Muscle layer of colon (tissue), 2 donors: Measurements from ENCODE around the gene JKAMP.
"Not testable (repeated sequence)": the region's sequence is repeated elsewhere in the genome, so short reads cannot be mapped to it uniquely, and the experiment has no call there.

Source experiments
- H3K27ac ChIP-seq: one replicate; pipeline ENCODE4 v1.7.0; 2013; ENCODE audit warnings: low read depth, mild to moderate bottlenecking, low read length, moderate library complexity
- H3K27me3 ChIP-seq, 2 donors: one replicate each; pipeline ENCODE4 v1.7.0; 2013; ENCODE audit warnings: low read length in 2 of 2, mild to moderate bottlenecking in 2 of 2; ENCODE audit not compliant: insufficient read depth in 2 of 2, control insufficient read depth in 1 of 2
- H3K36me3 ChIP-seq: one replicate; pipeline ENCODE4 v1.7.0; 2013; ENCODE audit warnings: mild to moderate bottlenecking, low read length; ENCODE audit not compliant: insufficient read depth
- H3K4me1 ChIP-seq: one replicate; pipeline ENCODE4 v1.7.0; 2013; ENCODE audit warnings: mild to moderate bottlenecking, low read length; ENCODE audit not compliant: insufficient read depth
- H3K4me3 ChIP-seq, 2 donors: one replicate each; pipeline ENCODE4 v1.7.0; 2013; ENCODE audit warnings: low read length in 2 of 2, low read depth in 1 of 2, mild to moderate bottlenecking in 1 of 2, moderate library complexity in 1 of 2
- H3K9ac ChIP-seq: one replicate; pipeline ENCODE4 v1.7.0; 2013; ENCODE audit warnings: low read length
- H3K9me3 ChIP-seq: one replicate; pipeline ENCODE4 v1.7.0; 2013; ENCODE audit warnings: mild to moderate bottlenecking, low read length
- donor health status: abdominal sarcoma.
- donor health status: Adenocarcinoma of cecum.

Gene JKAMP, protein sequence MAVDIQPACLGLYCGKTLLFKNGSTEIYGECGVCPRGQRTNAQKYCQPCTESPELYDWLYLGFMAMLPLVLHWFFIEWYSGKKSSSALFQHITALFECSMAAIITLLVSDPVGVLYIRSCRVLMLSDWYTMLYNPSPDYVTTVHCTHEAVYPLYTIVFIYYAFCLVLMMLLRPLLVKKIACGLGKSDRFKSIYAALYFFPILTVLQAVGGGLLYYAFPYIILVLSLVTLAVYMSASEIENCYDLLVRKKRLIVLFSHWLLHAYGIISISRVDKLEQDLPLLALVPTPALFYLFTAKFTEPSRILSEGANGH

DNA sequence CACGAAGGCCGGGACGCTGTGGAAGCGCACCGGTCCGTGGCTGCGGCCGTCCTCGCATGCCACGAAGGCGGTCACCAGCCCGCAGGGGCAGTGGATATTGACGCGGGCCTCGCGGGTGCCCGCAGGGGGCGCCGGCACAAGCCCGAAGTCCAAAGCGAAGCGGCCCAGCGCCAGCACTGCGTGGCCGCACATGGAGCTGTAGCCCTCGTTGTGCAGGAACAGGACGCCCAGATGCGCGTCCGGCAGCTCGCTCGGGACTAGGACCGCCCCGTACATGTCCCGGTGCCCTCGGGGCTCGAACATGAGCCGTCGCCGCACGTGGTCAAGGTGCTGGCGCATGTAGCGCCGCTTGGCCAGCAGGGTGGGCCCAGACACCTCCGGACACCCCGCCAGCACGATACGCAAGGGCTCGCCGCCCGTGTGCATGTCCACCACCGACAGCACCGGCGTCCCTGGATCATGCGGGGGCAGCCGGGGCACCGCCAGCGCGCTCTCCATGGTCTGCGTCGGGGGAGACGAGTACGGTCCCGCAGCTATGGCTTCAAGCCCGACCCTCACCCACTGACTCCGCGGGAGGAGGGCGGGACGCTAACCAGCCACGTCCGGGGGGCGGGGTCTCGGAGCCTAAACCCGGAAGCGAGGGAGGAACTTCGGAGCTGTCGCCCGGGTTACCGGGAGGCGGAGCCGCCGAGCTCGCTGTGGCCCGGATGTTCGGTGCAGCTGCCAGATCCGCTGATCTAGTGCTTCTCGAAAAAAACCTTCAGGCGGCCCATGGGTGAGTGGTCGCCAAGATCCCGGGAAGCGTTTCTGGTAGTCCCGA lies at the start of gene JKAMP, which contains the start of gene L3HYPDH:
Gene JKAMP (plus strand): TSS at position 699 of the 820 bp plus-strand sequence. CDS start 73 bp downstream, at position 772.
Gene L3HYPDH (minus strand): TSS at position 590 of the 820 bp plus-strand sequence. CDS start 92 bp downstream, at position 498.
- Histone ChIP-seq H3K9me3 (no peaks in the 10 kb centered on the region), H3K4me1 (peaks cover 44% of the 10 kb centered on the region), H3K27ac (peak within 1 kb of the TSS; percentile 85), H3K4me3 (peak within 1 kb of the TSS; percentile 85 to 96), H3K36me3 (peaks cover 6% of the 10 kb centered on the region), H3K9ac (peak within 1 kb of the TSS; percentile 76), H3K27me3 (no peaks in the 10 kb centered on the region)

DNA sequence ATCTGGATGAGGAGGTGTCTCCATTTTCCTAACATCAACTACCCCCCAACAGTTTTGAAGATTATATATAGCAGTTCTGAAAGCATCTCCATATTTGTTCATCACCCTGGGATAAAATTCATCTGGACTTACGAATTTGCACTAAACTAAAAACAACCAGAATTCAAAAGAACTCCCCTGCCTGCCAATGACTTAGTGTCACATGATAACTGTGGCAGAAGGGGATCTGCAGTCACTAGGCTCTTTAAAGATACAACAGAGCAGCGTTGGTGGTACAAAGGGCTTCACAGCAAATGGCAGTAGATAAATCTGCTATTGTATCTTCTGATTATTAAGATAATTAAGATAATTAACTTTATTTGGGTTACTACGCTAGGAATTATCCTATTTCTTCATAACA lies 49.2 kb upstream of the JKAMP start:
- no peak overlapping the region for H3K4me3 ChIP-seq
- H3K9me3 ChIP-seq = no peaks in the 10 kb centered on the region
- H3K27ac ChIP-seq = no peak overlapping the region
- no peak overlapping the region for H3K9ac ChIP-seq
- H3K36me3 ChIP-seq = no peaks in the 10 kb centered on the region
- peaks cover 5% of the 10 kb centered on the region for H3K4me1 ChIP-seq
- no peaks in the 10 kb centered on the region for H3K27me3 ChIP-seq

DNA sequence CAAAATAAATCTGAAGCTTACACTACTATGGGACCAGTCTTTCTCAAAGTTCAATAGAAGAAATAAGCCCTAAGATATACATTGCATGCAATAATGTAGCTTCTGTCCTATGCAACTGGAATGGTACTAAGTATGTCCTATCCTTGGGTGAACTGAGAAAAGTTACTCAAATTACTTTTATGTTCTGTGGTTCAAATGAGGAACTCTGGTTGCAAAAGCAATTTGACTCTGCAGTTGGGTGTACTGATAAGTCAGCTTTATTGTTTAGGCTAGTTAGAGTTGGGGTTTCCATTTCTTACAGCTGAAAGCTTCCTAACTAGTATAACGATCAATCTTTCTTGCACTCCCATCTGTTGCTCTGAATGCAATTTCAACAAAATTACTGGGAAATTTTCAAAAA lies 48.3 kb upstream of the JKAMP start:
- Histone ChIP-seq H3K27ac (no peak overlapping the region), H3K36me3 (no peaks in the 10 kb centered on the region), H3K9ac (no peak overlapping the region), H3K27me3 (no peaks in the 10 kb centered on the region), H3K4me1 (peaks cover 3% of the 10 kb centered on the region), H3K4me3 (no peak overlapping the region), H3K9me3 (no peaks in the 10 kb centered on the region)

DNA sequence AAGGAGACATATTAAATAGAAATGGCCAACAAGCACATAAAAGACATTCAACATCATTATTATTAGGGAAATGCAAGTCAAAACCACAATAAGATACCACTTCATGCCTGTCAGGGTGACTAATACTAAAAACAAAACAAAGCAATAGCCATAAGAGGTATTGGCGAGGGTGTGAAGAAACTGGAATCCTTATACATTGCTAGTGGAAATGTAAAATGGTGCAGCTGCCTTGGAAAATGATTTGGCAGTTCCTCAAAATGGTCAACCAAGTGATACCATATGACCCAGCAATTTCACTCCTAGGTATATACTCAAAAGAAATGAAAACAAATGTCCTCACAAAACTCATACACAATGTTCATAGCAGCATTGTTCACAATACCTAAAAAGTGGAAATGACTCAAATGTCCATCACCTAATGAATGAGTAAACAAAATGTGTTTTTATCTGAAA lies 46.1 kb upstream of the JKAMP start:
- Histone ChIP-seq H3K27ac (no peak overlapping the region), H3K36me3 (no peaks in the 10 kb centered on the region), H3K4me3 (no peak overlapping the region), H3K4me1 (peaks cover 3% of the 10 kb centered on the region), H3K27me3 (no peaks in the 10 kb centered on the region), H3K9me3 (no peaks in the 10 kb centered on the region), H3K9ac (no peak overlapping the region)

DNA sequence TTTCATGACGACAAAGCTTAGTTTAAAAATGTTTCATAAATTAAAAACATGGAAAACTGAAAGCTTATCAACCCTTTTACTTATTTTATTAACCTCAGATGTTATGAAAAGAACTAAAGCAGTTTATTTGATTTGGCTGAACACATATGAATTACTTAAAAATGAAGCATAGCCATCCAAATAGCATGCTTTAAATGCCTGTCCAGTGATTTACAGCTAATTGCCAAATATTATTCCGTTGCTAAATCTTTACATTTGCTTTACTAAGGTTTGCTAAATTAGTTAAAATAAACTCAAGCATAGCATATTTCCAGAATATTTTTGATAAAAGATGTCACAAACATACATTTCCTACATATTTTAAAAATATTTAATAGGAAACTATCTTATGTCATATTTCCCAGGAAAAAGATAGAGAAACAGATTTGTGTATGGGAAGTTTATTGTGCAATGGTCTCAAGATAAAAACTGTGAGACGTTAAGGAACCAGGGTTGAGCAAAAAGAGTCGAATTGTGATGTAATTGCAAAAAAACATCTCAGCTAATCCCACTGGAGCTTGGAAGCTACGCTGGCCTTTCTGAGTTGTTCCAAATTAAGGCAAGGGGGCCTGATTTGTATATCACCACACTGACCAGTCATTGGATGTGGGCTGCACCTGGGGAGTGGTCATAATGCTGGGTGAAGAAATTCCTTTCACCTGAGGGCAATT lies 44.9 kb upstream of the JKAMP start:
- H3K27ac ChIP-seq = no peak overlapping the region
- no peaks in the 10 kb centered on the region for H3K27me3 ChIP-seq
- H3K9me3 ChIP-seq = no peaks in the 10 kb centered on the region
- H3K4me1 ChIP-seq = peaks cover 3% of the 10 kb centered on the region
- H3K4me3 ChIP-seq = no peak overlapping the region
- no peak overlapping the region for H3K9ac ChIP-seq
- H3K36me3 ChIP-seq = no peaks in the 10 kb centered on the region

DNA sequence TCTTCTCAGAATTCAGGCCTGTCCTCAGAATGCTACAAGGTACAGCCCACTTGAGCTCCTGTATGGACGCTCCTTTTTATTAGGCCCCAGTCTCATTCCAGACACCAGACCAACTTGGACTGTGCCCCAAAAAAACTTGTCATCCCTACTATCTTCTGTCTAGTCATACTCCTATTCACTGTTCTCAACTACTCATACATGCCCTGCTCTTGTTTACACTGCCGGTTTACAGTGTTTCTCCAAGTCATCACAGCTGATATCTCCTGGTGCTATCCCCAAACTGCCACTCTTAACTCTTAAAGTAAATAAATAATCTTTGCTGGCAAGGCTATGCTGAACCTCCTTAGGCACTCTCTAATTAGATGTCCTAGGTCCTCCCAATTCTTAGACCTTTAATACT lies 35.6 kb upstream of the JKAMP start:
- H3K4me3 ChIP-seq, H3K4me1 ChIP-seq, H3K36me3 ChIP-seq, H3K9ac ChIP-seq, H3K9me3 ChIP-seq, H3K27ac ChIP-seq, H3K27me3 ChIP-seq: not testable (repeated sequence)

DNA sequence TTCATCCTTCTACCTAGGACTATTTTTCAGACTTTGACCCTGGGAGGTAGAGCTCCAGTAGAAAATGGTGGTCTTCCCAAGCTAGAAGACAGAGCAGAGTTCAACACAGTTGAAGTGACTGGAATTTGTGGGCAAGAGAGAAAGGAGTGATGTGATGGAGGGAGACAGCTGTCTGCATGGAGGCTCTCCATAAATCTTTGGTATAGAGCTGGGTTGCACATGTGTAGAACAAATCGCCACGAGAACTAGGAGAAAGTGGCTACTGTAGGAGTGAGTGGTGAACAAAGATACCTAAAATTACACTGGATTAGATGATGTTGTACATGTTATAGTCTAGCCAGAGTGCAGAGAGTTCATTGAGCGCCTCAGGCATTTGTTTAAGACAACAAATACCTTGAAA lies 33.6 kb upstream of the JKAMP start:
- Histone ChIP-seq H3K4me1 (no peaks in the 10 kb centered on the region), H3K4me3 (no peak overlapping the region), H3K9ac (no peak overlapping the region), H3K36me3 (no peaks in the 10 kb centered on the region), H3K27ac (no peak overlapping the region), H3K9me3 (no peaks in the 10 kb centered on the region), H3K27me3 (no peaks in the 10 kb centered on the region)

DNA sequence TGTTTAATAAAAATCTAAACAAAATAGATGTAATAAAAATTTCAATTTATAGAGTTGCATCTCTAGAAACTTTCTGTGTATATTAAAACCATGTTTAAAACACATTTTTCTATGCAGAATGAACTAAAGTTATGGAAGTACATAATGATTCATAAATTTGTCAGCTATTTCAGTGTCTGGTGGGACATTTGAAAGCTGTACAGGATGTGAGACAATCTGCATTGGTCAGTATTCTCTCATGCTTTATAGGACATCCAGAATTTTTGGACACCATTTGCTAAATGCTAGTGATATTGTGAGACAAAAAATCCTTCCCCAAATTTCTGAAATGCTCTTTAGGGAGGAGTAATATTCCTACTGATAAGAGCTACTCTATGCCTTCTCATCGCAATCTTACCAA lies 32.5 kb upstream of the JKAMP start:
- H3K4me3 ChIP-seq = no peak overlapping the region
- H3K9me3 ChIP-seq = no peaks in the 10 kb centered on the region
- no peaks in the 10 kb centered on the region for H3K36me3 ChIP-seq
- H3K9ac ChIP-seq = no peak overlapping the region
- H3K27me3 ChIP-seq = no peaks in the 10 kb centered on the region
- no peak overlapping the region for H3K27ac ChIP-seq
- no peaks in the 10 kb centered on the region for H3K4me1 ChIP-seq

DNA sequence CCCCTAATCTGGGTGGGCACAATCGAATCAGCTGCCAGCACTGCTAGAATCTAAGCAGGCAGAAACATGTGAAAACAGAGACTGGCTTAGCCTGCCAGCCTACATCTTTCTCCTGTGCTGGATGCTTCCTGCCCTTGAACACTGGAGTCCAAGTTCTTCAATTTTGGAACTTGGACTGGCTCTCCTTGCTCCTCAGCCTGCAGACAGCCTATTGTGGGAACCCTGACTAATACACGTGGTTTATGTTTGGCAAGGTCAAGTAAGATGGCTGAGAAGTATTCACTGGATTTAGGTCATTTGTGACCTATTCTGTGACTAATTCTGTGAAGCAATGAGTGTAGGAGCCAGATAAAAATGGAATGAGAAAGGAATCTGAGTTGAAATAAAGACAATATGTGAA lies 30.2 kb upstream of the JKAMP start:
- H3K9ac ChIP-seq = no peak overlapping the region
- H3K27me3 ChIP-seq = no peaks in the 10 kb centered on the region
- H3K4me1 ChIP-seq = no peaks in the 10 kb centered on the region
- no peaks in the 10 kb centered on the region for H3K9me3 ChIP-seq
- H3K27ac ChIP-seq = no peak overlapping the region
- no peaks in the 10 kb centered on the region for H3K36me3 ChIP-seq
- H3K4me3 ChIP-seq = no peak overlapping the region

DNA sequence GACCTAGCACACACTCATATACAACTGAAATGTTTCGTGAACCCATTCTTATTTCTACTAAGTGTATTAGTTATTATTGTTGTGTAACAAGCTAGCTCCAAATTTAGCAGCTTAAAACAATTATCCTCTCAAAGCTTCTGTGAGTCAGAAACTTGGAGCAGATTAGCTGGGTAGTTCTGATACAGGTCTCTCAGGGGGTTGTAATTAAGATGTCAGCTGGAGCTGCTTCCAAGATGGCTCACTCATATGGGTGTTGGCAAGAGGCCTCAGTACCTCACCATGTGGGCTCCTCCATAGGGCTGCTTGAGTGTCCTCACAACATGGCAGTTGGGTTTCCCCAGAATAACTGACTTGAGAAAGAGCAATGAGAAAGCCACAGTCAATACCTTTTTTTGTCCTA lies 28.9 kb upstream of the JKAMP start:
- Histone ChIP-seq H3K9ac (no peak overlapping the region), H3K36me3 (no peaks in the 10 kb centered on the region), H3K27ac (no peak overlapping the region), H3K4me3 (no peak overlapping the region), H3K9me3 (no peaks in the 10 kb centered on the region), H3K27me3 (no peaks in the 10 kb centered on the region), H3K4me1 (no peaks in the 10 kb centered on the region)

DNA sequence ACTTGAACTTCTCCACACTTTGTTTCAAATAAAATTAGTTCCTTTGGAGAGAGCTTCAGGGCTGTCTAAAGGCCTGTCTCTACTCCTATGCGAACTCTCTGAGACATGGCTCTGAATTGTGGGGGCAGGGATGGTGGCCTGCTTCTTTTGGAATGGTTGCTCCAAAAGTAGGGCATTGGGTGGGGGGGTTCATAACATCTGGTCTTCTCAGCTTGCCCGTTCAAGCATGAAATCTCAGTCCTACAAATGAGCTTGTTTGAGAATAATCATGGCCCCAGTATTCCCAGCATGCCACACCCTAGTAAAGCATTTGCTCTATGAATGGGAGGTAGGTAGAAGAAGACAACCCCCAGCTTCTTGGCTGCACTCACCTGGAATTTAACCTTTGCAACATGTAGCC lies 25.8 kb upstream of the JKAMP start:
- H3K27me3 ChIP-seq = no peaks in the 10 kb centered on the region
- no peak overlapping the region for H3K9ac ChIP-seq
- no peak overlapping the region for H3K27ac ChIP-seq
- H3K36me3 ChIP-seq = no peaks in the 10 kb centered on the region
- H3K4me3 ChIP-seq = no peak overlapping the region
- no peaks in the 10 kb centered on the region for H3K9me3 ChIP-seq
- H3K4me1 ChIP-seq = peaks cover 5% of the 10 kb centered on the region
